ENCODE measurements around the gene CEP350. TPM values are rescaled to one million over a fixed set of nuclear protein-coding genes. Genes with fewer than 3 reads are reported as not detected.

Gene CEP350
- total RNA-seq, 2 experiments from 2014 or later = 48.6 to 54.2 TPM

- DNase-seq (ENCODE audit: low spot score) = no peak
- no peaks in the 10 kb centered on the region for H3K79me2 ChIP-seq (ENCODE audit: insufficient read depth, low read depth, low read length)
- H3K9me3 ChIP-seq (ENCODE audit: low read length) = no peaks in the 10 kb centered on the region
- H3K9me2 ChIP-seq (ENCODE audit: insufficient read depth, low read length) = no peaks in the 10 kb centered on the region
- no peak overlapping the region for H3K27ac ChIP-seq (ENCODE audit: low read depth, low read length, poor library complexity, severe bottlenecking)
- no TSS peak for BruUV-seq (replicated peaks)
- H3K4me2 ChIP-seq (ENCODE audit: low read length) = no peak overlapping the region
- no peaks in the 10 kb centered on the region for H4K20me1 ChIP-seq (ENCODE audit: insufficient read depth, low read length)
- POLR2A ChIA-PET = interaction anchor here (0.8 kb wide), 1 partner anchor 16 kb away, joined by 3 read pairs; no protein-coding TSS in a partner anchor
- peaks cover 65% of the 10 kb centered on the region for H3K36me3 ChIP-seq (ENCODE audit: insufficient read depth, low read length)
- H3K4me3 ChIP-seq (ENCODE audit: low read depth, low read length, poor library complexity, severe bottlenecking) = no peak overlapping the region
- CTCF ChIA-PET (ENCODE audit: unreplicated experiment) = no interaction called here
- TF ChIP-seq CTCF (conservative IDR thresholded peaks at IDR 0.05; ENCODE audit: low read length) (0 out of 2 replicates have a peak, but pooled peaks have one; percentile 20), EZH2phosphoT487 (IDR thresholded peaks at IDR 0.05; ENCODE audit: borderline replicate concordance, low read depth, low read length) (no peak)
- intact Hi-C loops (cut with micrococcal nuclease; ENCODE audit: unreplicated experiment) = no loop called here
- H2AFZ ChIP-seq (ENCODE audit: low read length) = no peak overlapping the region
- H3K4me1 ChIP-seq (ENCODE audit: insufficient read depth, low read length, poor library complexity, severe bottlenecking) = no peaks in the 10 kb centered on the region
Measured at GRCh38 chr1:180028864-180029263, 74.3 kb downstream of the CEP350 start.

GRCh38 chr1:180029524-180030135 is 75.0 kb downstream of the CEP350 start:
- no TSS peak for BruUV-seq (replicated peaks)
- CTCF ChIA-PET (ENCODE audit: unreplicated experiment) = no interaction called here
- Histone ChIP-seq H3K9me3 (ENCODE audit: low read length) (no peaks in the 10 kb centered on the region), H3K9me2 (ENCODE audit: insufficient read depth, low read length) (no peaks in the 10 kb centered on the region), H3K4me3 (ENCODE audit: low read depth, low read length, poor library complexity, severe bottlenecking) (no peak overlapping the region), H4K20me1 (ENCODE audit: insufficient read depth, low read length) (no peaks in the 10 kb centered on the region), H3K4me2 (ENCODE audit: low read length) (no peak overlapping the region), H2AFZ (ENCODE audit: low read length) (no peak overlapping the region), H3K79me2 (ENCODE audit: insufficient read depth, low read depth, low read length) (no peaks in the 10 kb centered on the region), H3K4me1 (ENCODE audit: insufficient read depth, low read length, poor library complexity, severe bottlenecking) (no peaks in the 10 kb centered on the region), H3K36me3 (ENCODE audit: insufficient read depth, low read length) (peaks cover 67% of the 10 kb centered on the region), H3K27ac (ENCODE audit: low read depth, low read length, poor library complexity, severe bottlenecking) (no peak overlapping the region)
- no peak for TF ChIP-seq EZH2phosphoT487 (IDR thresholded peaks at IDR 0.05; ENCODE audit: borderline replicate concordance, low read depth, low read length)
- TF ChIP-seq CTCF (conservative IDR thresholded peaks at IDR 0.05; ENCODE audit: low read length) = no peak
- POLR2A ChIA-PET = no interaction called here
- no peak for DNase-seq (ENCODE audit: low spot score)
- intact Hi-C loops (cut with micrococcal nuclease; ENCODE audit: unreplicated experiment) = no loop called here

GRCh38 chr1:180031664-180032063 is 77.1 kb downstream of the CEP350 start:
- Histone ChIP-seq H3K79me2 (ENCODE audit: insufficient read depth, low read depth, low read length) (no peaks in the 10 kb centered on the region), H3K9me2 (ENCODE audit: insufficient read depth, low read length) (no peaks in the 10 kb centered on the region), H3K9me3 (ENCODE audit: low read length) (no peaks in the 10 kb centered on the region), H4K20me1 (ENCODE audit: insufficient read depth, low read length) (no peaks in the 10 kb centered on the region), H2AFZ (ENCODE audit: low read length) (no peak overlapping the region), H3K27ac (ENCODE audit: low read depth, low read length, poor library complexity, severe bottlenecking) (no peak overlapping the region), H3K4me3 (ENCODE audit: low read depth, low read length, poor library complexity, severe bottlenecking) (no peak overlapping the region), H3K4me1 (ENCODE audit: insufficient read depth, low read length, poor library complexity, severe bottlenecking) (no peaks in the 10 kb centered on the region), H3K36me3 (ENCODE audit: insufficient read depth, low read length) (peaks cover 69% of the 10 kb centered on the region), H3K4me2 (ENCODE audit: low read length) (no peak overlapping the region)
- no TSS peak for BruUV-seq (replicated peaks)
- ChIA-PET CTCF (ENCODE audit: unreplicated experiment) (no interaction called here), POLR2A (interaction anchor here (0.6 to 1.6 kb wide), 5 partner anchors 11 to 324 kb away, joined by 3 to 6 read pairs (median 3); no protein-coding TSS in a partner anchor)
- no peak for DNase-seq (ENCODE audit: low spot score)
- no peak for TF ChIP-seq EZH2phosphoT487 (IDR thresholded peaks at IDR 0.05; ENCODE audit: borderline replicate concordance, low read depth, low read length)
- no peak for TF ChIP-seq CTCF (conservative IDR thresholded peaks at IDR 0.05; ENCODE audit: low read length)
- intact Hi-C loops (cut with micrococcal nuclease; ENCODE audit: unreplicated experiment) = no loop called here
